SU-DHL-6 (cell line): ENCODE data around the gene BSG.

Experiments
- H2AFZ ChIP-seq: fragments of 200-600 bp; sonication (generic); 2 replicates; pipeline ENCODE4 v1.6.1; 2014; ENCODE audit warnings: low read depth, mild to moderate bottlenecking, moderate library complexity, mixed read lengths, antibody characterized with exemption, low read length; ENCODE audit not compliant: severe bottlenecking
- H3F3A ChIP-seq: fragments of 200-600 bp; shearing (Covaris generic); 2 replicates; pipeline ENCODE4 v1.6.0; 2016; ENCODE audit warnings: antibody characterized with exemption, mild to moderate bottlenecking; ENCODE audit not compliant: insufficient read depth
- H3K27ac ChIP-seq: fragments of 200-600 bp; sonication (generic); 2 replicates; pipeline ENCODE4 v1.5.1; 2016; ENCODE audit warnings: low read depth, mild to moderate bottlenecking, low read length, moderate library complexity, mixed read lengths
- H3K27me3 ChIP-seq: fragments of 200-600 bp; sonication (generic), shearing (Covaris generic); 2 replicates; pipeline ENCODE4 v1.6.0; 2014; ENCODE audit warnings: mild to moderate bottlenecking, low read length
- H3K36me3 ChIP-seq: fragments of 200-600 bp; sonication (generic); 2 replicates; pipeline ENCODE4 v1.6.1; 2014; ENCODE audit warnings: mild to moderate bottlenecking, low read length, mixed read lengths
- H3K4me2 ChIP-seq: fragments of 300-600, 200-600 bp; shearing (Covaris generic), sonication (generic); 2 replicates; pipeline ENCODE4 v1.6.0; 2014; ENCODE audit warnings: low read length, low read depth, mild to moderate bottlenecking; ENCODE audit not compliant: poor library complexity, severe bottlenecking
- H3K4me3 ChIP-seq: fragments of 200-600 bp; sonication (generic); 2 replicates; pipeline ENCODE4 v1.5.1; 2014; ENCODE audit warnings: antibody characterized with exemption, low read length, mild to moderate bottlenecking, mixed read lengths; ENCODE audit not compliant: insufficient read depth, poor library complexity, severe bottlenecking
- H3K79me2 ChIP-seq: fragments of 200-600 bp; sonication (generic); 2 replicates; pipeline ENCODE4 v1.6.1; 2014; ENCODE audit warnings: mild to moderate bottlenecking, low read length, moderate library complexity; ENCODE audit not compliant: insufficient read depth
- H3K9ac ChIP-seq: fragments of 200-600 bp; sonication (generic); 2 replicates; pipeline ENCODE4 v1.7.0; 2014; ENCODE audit warnings: mild to moderate bottlenecking, low read length
- H3K9me2 ChIP-seq: fragments of 200-600 bp; sonication (generic); replicated peaks from 2 replicates; pipeline ENCODE4 v1.6.1; 2014; ENCODE audit warnings: low read length; ENCODE audit not compliant: insufficient read depth
- H3K9me3 ChIP-seq: fragments of 200-600 bp; sonication (generic); 2 replicates; pipeline ENCODE4 v1.6.1; 2014; ENCODE audit warnings: low read length, mixed read lengths; ENCODE audit not compliant: insufficient read depth
- H4K20me1 ChIP-seq: fragments of 200-600 bp; sonication (generic); 2 replicates; pipeline ENCODE4 v1.6.1; 2014; ENCODE audit warnings: low read depth, mild to moderate bottlenecking, antibody characterized with exemption, low read length, moderate library complexity, mixed read lengths
- EZH2phosphoT487 ChIP-seq: fragments of 200-600 bp; sonication (generic), shearing (Covaris generic); conservative IDR thresholded peaks from 2 replicates; pipeline ENCODE4 v1.6.1; 2018; ENCODE audit warnings: mild to moderate bottlenecking, antibody characterized with exemption, low read length, moderate library complexity, mixed read lengths
- TF ChIP-seq, protein P1 (sequence below): fragments of 200-600 bp; sonication (generic); IDR thresholded peaks from one replicate; pipeline ENCODE4 v1.5.1; 2017; ENCODE audit warnings: antibody characterized with exemption, mild to moderate bottlenecking, low read length, moderate library complexity; ENCODE audit not compliant: insufficient read depth, poor library complexity, severe bottlenecking

The BSG gene

DNA sequence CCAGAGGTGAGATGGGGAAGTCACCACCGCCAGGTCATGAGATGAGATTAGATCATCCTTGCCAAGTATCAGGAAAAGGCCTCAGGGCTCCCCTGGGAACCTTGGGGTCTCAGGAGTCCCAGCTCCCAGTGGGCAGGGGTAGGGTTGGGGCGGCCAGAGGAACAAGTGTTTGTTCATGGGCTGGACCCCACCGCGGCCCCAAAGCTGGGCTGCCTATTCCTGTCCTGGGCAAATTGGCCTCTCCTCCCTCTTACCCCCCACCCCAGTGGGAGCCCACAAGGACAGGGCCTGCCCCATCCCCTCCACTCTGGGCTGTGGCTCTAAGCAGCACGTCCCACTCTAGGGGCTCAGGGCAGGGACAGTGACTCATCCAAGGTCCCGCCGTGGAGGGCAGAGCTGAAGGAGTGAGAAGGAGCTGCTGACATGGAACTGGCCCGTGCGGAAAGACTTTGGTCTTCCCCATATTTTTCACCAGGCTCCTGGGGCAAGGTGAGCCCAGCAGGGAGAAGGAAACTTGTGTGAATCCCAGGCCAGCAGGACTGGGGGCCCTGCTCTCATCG, 13.2 kb downstream of the BSG start:
- Histone ChIP-seq H3K36me3 (no peaks in the 10 kb centered on the region), H3K79me2 (no peaks in the 10 kb centered on the region), H2AFZ (no peak overlapping the region), H3K4me2 (no peak overlapping the region), H3K4me3 (no peak overlapping the region), H3K27ac (no peak overlapping the region), H3K9ac (no peak overlapping the region), H3K9me3 (no peaks in the 10 kb centered on the region), H3K9me2 (no peaks in the 10 kb centered on the region), H3F3A (no peaks in the 10 kb centered on the region), H3K27me3 (no peaks in the 10 kb centered on the region), H4K20me1 (no peaks in the 10 kb centered on the region; the same call in 1 of the 2 replicates)
- TF ChIP-seq, protein P1, sequence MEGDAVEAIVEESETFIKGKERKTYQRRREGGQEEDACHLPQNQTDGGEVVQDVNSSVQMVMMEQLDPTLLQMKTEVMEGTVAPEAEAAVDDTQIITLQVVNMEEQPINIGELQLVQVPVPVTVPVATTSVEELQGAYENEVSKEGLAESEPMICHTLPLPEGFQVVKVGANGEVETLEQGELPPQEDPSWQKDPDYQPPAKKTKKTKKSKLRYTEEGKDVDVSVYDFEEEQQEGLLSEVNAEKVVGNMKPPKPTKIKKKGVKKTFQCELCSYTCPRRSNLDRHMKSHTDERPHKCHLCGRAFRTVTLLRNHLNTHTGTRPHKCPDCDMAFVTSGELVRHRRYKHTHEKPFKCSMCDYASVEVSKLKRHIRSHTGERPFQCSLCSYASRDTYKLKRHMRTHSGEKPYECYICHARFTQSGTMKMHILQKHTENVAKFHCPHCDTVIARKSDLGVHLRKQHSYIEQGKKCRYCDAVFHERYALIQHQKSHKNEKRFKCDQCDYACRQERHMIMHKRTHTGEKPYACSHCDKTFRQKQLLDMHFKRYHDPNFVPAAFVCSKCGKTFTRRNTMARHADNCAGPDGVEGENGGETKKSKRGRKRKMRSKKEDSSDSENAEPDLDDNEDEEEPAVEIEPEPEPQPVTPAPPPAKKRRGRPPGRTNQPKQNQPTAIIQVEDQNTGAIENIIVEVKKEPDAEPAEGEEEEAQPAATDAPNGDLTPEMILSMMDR = no peak
- TF ChIP-seq EZH2phosphoT487 = no peak

DNA sequence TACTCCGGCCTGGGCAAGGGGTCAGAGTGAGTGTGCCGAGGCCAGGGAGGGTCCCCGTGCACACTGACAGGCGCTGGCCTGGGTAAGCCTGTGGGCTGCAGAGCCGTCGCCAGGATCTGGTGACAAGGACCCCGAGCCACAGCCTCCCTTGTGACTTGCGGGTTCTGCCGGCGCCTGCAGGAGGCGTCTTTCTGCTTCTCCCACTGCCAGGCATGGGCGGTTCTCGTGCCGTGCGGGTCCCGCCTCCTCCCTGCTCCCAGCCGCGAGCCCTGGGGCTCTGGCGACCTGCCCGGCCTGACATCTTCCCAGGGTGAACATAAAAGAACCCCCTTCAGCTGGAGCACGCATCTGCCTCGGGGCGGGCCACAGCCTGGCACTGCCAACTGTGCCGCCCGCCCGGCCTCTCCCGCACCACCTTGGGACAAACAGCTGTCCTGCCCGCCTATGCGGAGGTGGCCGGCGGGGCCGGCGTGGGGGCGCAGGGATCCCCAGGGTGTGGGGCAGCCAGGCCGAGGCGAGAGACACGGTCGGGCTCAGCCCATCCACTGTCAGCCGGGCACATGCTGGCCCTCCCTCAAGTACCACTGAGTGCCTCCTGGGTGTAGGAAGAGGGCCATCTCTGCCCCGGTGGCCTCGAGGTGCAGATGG, 15.8 kb downstream of the BSG start:
- no peak for TF ChIP-seq EZH2phosphoT487
- TF ChIP-seq, protein P1 = no peak
- H4K20me1 ChIP-seq = no peaks in the 10 kb centered on the region; the same call in 1 of the 2 replicates
- H3F3A ChIP-seq = no peaks in the 10 kb centered on the region
- no peak overlapping the region for H3K4me3 ChIP-seq
- no peak overlapping the region for H3K4me2 ChIP-seq
- H3K9me3 ChIP-seq = no peaks in the 10 kb centered on the region
- no peaks in the 10 kb centered on the region for H3K79me2 ChIP-seq
- H3K27ac ChIP-seq = no peak overlapping the region
- H3K9me2 ChIP-seq = no peaks in the 10 kb centered on the region
- no peak overlapping the region for H2AFZ ChIP-seq
- H3K27me3 ChIP-seq = no peaks in the 10 kb centered on the region
- no peak overlapping the region for H3K9ac ChIP-seq
- no peaks in the 10 kb centered on the region for H3K36me3 ChIP-seq

DNA sequence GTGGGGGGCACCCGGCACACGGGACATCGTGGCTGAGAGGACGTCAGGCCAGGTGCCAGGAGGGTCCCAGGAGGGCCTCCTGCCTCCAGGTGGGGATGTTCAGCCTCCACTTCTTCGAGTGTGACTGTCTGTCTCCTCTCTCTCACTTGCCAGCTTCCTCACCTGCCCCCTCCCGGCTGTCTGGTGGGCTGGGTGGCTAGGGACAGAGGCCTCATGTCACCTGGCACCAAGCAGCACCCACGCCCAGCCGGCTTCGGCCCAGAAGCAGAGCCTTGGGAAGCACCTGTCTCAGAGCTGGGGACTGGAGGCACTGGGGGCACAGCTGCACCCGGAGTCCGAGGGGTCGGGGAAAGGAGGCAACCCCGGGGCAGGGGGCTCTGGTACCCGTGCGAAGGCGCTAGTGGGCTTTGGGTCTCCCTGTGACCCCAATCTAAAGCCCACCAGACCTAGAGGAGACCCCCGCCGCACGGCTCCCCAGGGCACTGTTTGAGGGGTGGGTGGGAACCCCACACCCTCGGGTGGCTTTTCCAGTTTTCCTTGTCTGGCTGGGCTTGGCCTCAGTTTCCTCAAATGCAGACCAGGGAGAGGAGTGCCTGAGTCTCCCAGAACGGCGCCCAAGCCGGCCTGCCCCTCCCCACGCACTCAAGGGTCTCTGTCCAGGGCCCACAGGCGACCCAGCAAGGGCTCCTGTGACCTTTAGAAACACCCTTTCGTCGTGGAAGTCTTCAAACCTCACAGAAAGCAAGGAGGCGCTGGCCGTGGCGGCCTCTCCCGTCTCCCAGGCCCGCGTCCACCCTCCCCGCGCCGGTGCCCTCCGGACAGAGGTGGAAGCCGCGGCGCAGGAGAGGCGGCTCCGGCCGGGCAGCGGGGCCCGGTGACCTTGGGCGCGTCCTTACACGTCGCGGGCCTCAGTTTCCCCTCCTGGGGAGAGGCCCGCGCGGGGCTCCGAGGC, 16.6 kb downstream of the BSG start:
- H3K4me2 ChIP-seq = no peak overlapping the region

More for the DNA sequence above, 16.6 kb downstream of the BSG start:
- no peak overlapping the region for H3K4me3 ChIP-seq
- H4K20me1 ChIP-seq = no peaks in the 10 kb centered on the region; the same call in 1 of the 2 replicates
- no peak for TF ChIP-seq EZH2phosphoT487
- TF ChIP-seq, protein P1 = no peak
- no peak overlapping the region for H3K27ac ChIP-seq
- H3K9me2 ChIP-seq = no peaks in the 10 kb centered on the region
- no peaks in the 10 kb centered on the region for H3K79me2 ChIP-seq
- H3K36me3 ChIP-seq = no peaks in the 10 kb centered on the region
- no peaks in the 10 kb centered on the region for H3F3A ChIP-seq
- H3K9ac ChIP-seq = no peak overlapping the region
- H3K27me3 ChIP-seq = no peaks in the 10 kb centered on the region
- no peak overlapping the region for H2AFZ ChIP-seq
- H3K9me3 ChIP-seq = no peaks in the 10 kb centered on the region
